ENCODE results near the gene PRKCA.

The PRKCA gene

DNA sequence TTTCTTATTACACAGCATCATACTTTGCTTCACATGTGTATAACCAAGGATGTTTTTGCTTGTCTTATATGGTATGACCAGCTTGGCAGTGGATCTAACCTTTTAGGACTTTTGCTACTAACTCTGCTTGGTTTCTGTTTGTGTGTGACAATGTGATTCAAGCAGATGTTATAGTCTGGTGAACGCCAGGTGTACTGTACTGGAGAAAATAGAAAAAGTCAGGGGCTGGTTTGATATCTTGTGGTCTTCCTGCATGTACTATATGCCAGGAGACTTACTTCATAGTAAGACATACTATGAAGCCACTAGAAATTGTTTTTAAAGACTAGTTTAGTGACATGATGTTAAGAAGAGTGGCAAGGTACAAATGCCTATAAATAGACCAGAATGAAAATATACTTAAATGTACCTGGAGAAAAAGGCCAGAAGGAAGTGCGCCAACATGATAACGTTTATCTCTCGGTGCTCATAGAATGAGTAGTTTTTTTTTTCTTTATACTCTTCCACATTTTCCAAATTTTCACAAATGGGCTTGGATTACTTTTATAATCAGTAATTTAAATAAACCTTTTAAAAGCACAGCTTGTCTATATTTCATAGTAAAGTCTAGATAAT is 112.3 kb downstream of the PRKCA start:
- DNase-seq (ENCODE audit: low read depth in 2 of 2), result no peak

- no peak for DNase-seq (ENCODE audit: low read depth in 2 of 2)
Measured at GRCh38 chr17:66415366-66416206, 113.2 kb downstream of the PRKCA start.

GRCh38 chr17:66416207-66416940 is 114.0 kb downstream of the PRKCA start:
- DNase-seq (ENCODE audit: low read depth in 2 of 2), result no peak

GRCh38 chr17:66417300-66417719 is 114.9 kb downstream of the PRKCA start:
- DNase-seq (ENCODE audit: low read depth in 2 of 2), result no peak

GRCh38 chr17:66420961-66421371 is 118.6 kb downstream of the PRKCA start:
- no peak for DNase-seq (ENCODE audit: low read depth in 2 of 2)

GRCh38 chr17:66422186-66422585 is 119.8 kb downstream of the PRKCA start:
- DNase-seq (ENCODE audit: low read depth in 2 of 2), result no peak

- no peak for DNase-seq (ENCODE audit: low read depth in 2 of 2)
Measured at GRCh38 chr17:66423056-66423955, 120.9 kb downstream of the PRKCA start.

- DNase-seq (ENCODE audit: low read depth in 2 of 2), result no peak
Measured at GRCh38 chr17:66425756-66426396, 123.5 kb downstream of the PRKCA start.

DNA sequence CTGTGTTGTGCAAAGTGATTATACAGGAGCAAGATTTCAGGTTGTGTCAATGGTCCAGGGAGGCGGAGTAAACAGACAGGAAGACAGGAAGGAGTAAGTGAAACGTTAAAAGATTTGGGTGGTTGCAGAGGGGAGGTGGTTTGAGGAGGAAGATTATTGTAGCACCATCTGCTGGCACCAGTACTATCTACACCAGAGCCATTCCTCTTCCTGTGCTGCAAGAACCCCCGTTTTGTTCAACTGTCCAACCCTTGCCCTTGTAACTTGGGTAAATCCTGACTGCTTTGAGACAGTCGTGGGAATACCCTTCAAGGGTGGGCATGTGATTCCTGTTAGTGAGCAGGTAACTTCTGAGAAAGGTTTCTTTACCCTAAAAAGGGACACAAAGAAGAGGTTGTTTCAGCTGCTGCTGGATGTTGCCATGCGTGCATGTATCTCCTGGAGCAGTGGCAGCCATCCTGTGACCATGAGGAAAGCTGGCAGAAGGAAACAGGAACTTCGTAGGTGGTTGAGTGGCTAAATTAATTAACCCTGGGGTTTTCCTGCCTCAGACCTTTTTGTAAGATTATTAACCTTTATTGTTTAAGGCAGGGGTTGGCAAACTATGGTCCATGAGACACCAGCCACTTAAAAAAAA is 124.1 kb downstream of the PRKCA start:
- no peak for DNase-seq (ENCODE audit: low read depth in 2 of 2)

- no peak for DNase-seq (ENCODE audit: low read depth in 2 of 2)
Measured at GRCh38 chr17:66427134-66427533, 124.7 kb downstream of the PRKCA start.

DNA sequence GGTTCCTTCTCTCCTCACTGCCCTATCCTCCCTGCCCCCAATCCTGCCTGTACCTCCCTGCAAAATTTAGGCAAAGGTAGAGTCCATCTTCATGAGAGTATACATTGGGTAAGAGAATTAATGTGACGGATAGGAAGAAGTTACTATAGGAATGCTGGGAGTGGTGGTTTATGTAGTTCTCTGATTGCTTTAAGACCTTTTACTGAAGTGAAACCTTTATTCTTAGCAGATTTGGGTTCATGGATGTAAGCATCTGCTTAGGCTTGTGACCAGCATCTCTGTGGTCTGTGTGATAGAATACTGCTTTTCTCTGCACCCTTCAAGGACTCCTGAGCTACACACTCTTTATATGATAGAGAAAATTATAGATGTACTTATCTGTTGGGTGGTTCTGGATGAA is 127.3 kb downstream of the PRKCA start:
- no peak for DNase-seq (ENCODE audit: low read depth in 2 of 2)

GRCh38 chr17:66430846-66431795 is 128.7 kb downstream of the PRKCA start:
- DNase-seq (ENCODE audit: low read depth in 2 of 2), result no peak

- no peak for DNase-seq (ENCODE audit: low read depth in 2 of 2)
Measured at GRCh38 chr17:66431910-66432309, 129.5 kb downstream of the PRKCA start.

DNA sequence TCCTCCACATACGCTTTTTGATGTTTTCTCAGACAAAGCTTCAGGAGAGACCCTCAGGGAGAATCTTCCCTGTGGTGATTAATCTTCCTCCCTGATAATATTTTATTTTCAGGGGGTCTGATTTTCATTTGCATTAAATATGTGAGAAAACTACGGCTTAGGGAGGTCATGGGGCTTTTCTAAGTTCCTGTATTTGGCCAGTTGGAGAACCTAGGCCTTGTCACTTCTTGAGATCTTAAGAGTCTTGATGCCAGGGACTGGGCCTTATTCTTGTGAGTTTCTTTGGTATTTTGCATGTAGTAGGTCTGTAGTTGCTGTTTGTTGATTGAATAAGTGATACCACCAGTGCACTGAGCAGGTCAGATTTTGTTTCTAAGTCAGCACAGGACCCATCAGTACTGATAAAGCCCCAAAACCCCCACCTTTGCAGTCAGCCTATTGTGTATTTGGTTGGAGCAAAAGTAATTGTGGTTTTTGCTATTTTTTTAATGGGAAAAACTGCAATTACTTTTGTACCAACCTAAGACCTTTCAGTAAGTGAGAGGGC is 130.1 kb downstream of the PRKCA start:
- DNase-seq (ENCODE audit: low read depth in 2 of 2), result no peak

DNA sequence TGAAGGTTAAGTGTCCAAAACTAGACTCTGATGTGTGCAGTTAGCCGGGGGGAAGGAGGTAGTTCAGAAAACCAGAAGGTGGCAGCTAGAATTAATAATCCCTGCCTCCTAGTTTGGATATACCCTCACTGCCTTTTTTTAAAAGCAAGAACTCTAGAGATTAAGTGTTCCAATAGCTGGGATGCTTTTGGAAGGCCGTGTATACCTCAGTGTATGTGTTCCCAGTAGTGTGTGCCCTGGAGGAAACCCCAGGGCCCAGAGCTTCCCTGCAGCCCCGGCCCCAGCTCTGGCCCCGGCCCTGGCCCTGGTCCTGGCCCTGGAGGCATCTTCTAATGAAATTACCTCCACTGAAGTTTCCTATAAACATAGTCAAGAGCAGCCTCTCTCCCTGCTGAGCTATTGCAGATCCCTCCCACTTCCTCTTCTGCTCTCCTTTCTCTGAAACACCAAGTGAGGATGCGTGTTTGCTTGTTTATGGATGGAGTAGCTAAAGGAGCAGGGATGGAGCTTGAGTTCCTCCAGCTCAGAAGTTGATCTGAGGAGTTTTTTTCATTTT is 130.7 kb downstream of the PRKCA start:
- no peak for DNase-seq (ENCODE audit: low read depth in 2 of 2)

- no peak for DNase-seq (ENCODE audit: low read depth in 2 of 2)
Measured at GRCh38 chr17:66435182-66435581, 132.8 kb downstream of the PRKCA start.

DNA sequence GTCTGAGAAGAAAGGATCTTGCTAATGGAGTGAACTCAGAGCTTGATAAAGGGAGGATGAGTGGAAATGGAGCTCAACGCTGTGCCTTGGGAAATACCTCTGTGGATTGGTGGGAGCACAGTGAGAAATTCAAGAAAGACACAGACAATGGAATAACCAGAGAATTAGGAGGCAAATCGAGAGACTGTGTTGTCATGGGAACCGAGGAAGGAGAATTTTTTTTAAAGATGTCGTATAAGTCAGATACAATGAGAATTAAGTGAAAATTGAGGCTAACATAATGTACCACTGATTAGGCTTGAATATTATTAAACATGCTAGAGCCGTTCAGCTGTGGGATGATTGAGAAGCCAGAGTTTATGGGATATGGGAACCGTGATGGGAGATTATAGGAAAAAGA is 134.2 kb downstream of the PRKCA start:
- no peak for DNase-seq (ENCODE audit: low read depth in 2 of 2)

DNA sequence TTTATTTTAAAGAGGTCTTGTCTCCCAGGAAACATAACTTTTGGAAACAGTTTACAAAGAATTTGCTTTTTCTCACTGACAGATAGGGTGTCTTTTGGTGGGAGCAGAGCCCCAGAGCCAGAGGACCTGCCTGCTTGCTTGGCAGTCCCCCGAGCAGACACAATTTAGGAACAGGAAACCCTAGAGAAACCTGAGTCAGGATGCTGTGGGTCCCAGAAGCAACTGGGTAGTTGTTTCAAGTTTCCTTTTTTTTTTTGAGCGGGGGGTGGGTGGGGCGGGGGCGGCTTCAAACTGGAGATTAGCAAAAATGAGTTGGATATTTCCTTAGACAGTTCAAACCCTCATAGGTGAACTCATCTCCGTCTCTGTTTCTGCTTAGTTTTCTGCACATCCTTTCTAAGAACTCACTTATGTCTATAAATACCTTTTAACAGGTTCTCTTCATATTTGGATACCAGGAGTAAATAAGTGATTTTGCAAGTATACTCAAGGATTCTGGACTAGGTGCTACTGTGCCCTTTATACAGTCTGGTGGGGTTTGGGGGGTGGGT is 135.1 kb downstream of the PRKCA start:
- no peak for DNase-seq (ENCODE audit: low read depth in 2 of 2)

DNA sequence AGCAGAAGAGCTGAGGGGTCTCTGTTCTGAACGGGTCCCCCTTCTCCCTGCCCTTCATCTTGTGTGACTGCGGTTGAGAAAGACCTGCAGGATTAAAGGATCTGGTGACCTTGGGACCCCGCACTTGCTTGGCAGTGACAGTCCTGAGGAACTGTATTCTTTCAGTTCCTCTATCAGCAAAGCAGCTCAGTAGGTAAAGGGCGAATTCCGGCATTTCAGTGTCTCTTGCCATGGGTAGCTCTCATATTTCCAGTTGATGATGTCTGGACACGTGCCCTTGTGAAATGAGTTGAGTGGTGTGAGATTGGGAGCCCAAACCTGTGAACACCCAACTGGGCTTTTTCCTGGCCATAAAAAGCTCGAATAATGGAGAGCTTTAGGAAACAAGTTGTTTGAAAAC is 135.7 kb downstream of the PRKCA start:
- DNase-seq (ENCODE audit: low read depth in 2 of 2), result no peak
